ENCODE results near the gene ARHGAP8.
"Not testable (repeated sequence)": the region's sequence is repeated elsewhere in the genome, so short reads cannot be mapped to it uniquely, and the experiment has no call there.

Gene ARHGAP8

DNA sequence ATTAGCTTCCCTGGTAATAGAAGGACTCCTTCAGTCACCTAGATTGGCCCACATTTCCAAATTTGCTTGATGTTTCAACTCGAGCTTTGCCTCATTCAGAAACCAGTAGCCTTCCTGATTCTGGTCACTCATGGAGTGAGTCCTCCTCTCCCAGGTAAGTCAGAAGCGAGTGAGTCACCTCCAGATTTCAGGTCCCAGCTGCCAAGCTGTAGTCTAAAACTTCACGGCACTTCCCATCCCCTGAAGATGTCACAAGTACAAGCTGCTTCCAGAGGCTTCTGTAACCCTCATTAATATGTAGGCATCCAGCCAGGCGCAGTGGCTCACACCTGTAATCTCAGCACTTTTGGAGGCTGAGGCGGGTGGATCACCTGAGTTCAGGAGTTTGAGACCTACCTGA is 23.5 kb downstream of the ARHGAP8 start:
- no peak for DNase-seq (ENCODE audit: low read depth)

DNA sequence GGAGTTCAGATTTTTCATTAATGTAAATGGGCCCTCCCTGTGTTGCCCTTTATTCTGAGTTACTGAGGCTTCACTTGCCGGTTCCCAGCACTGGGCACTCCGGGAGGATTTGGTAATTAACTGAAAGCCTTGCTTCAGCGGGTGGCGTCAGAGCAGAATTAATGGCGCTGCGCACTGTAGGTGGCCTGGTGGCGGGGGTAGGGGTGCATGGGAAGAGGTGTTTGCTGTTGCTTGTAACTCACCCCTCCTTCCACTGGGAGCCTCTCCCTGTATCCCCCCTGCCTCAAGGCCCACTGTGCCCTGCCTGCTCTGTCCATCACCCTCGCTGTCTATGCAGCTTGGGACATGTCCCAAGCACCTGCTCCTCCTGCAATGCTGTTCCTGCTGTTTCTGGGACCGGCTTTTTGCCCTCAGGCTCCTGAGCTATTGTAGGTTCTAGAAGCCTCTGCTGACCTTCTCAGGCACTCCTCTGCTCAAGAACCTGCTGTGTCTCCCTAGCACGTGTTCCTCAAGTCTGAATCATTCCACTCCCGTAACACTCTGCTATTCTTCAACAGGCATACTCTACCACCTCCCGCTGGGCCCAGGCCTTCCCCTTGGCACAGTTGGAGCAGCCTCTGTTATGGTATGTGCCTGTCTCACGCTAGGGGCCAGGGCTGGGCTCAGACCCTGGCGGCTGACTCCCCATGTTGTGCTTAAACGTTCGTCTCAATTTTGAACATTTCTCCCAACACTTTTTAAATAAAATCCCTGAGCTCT is 24.4 kb downstream of the ARHGAP8 start:
- DNase-seq (ENCODE audit: low read depth) = no peak

DNA sequence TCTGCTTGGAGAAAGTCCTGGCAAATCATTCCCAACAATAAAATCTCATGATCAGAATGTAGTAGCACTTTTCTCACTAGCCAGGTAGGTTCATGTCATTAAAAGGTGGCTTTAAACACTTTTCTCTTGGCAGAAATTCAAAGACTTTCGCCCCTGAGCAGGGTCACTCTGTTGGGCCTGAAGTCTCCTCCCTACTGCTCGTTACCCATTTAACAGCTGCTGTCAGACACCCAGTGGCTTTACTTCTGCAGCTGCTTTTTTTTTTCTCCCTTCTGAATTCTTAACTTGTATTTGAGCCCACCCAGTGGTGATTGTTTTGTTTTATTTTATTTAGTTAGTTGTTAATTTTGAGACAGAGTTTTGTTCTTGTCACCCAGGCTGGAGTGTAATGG is 25.0 kb downstream of the ARHGAP8 start:
- no peak for DNase-seq (ENCODE audit: low read depth)

DNA sequence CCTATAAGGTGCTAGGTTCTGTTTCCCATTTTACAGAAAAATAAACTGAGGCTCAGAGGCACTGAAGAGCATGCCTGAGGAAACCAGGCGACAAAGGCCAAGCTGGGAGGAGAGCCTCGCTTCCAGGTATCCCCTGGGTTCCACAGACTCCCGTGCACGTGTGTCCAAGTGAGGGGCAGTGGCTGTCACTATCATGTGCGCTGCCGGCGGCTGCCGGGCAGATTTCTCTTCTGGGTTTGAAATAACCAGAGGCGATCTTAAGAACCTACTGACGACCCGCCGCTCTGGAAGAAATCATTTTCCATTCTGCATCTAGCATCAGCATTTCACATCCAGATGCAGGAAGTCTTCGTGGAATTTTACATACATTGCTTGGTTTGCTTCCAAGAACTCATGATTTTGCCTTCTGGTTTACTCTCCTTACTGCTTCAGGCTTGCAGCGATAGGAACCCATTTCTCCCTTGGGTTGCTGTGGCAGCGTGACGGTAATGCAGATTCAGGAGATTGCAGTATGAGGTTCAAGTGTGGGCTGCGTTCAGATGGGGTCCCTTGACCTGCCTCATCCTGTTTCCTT is 28.6 kb downstream of the ARHGAP8 start:
- DNase-seq (ENCODE audit: low read depth) = no peak

DNA sequence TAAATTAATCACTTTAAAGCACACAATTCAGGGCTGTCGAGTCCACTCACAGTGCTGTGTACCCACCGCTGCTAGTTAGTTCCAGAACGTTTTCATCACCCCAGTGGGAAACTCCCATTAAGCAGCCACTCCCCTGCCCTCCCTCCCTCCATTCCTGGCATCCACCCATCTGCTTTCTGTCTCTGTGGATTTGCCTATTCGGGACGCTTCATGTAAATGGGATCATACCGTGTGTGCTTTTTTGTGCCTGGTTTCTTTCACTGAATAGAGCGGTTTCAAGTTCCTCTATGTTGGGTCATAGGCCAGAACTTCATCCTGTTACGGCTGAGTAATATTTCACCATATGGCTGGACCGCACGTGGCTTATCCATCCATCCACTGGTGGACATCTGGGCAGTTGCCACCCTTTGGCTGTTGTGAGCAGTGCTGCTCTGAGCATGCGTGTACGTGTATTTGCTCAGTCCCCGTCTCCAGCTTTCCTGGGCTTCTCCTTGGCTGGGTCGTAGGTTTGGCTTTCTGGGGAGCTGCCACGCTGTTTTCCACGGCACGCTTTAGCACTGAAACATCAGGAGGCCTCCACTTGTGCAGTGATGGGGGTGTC is 30.1 kb downstream of the ARHGAP8 start:
- DNase-seq (ENCODE audit: low read depth) = no peak

DNA sequence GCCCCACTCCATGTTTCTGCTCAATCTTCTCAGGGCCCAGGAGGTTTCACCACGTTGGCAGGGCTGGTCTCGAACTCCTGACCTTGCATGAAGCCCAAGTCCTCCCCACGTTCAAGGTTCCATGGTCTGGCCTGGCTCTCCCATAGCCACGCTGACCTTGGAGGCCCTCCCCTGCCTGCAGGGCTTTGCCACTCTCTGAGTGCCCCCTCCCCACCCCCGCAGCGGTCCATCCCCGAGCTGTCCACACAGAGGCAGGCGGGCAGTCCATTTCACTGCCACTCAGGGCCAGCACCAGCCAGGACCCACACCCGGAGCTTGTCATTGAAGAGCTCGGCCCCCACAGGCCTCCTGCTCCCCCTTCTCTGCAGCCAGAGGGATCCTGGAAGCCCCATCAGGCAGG is 30.7 kb downstream of the ARHGAP8 start:
- DNase-seq (ENCODE audit: low read depth) = no peak

DNA sequence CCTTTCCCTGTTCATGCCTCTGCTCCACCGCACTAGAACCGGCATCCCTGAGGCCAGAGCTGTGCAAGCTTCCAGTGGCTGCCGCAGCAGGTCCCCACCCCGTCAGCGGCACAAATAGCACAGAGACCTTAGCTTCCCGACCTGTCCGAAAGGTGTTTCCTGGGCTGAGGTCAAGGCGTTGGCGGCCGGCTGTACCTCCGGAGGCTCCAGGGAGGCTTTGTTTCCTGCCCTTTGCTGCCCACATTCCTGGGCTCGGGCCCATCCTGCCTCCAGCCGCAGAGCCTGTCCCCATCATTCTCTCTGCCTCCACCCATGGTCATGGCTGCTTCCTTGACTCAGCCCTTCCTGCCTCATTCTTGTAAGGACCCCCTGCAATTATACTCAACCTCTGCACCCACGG is 31.2 kb downstream of the ARHGAP8 start:
- DNase-seq (ENCODE audit: low read depth) = no peak

DNA sequence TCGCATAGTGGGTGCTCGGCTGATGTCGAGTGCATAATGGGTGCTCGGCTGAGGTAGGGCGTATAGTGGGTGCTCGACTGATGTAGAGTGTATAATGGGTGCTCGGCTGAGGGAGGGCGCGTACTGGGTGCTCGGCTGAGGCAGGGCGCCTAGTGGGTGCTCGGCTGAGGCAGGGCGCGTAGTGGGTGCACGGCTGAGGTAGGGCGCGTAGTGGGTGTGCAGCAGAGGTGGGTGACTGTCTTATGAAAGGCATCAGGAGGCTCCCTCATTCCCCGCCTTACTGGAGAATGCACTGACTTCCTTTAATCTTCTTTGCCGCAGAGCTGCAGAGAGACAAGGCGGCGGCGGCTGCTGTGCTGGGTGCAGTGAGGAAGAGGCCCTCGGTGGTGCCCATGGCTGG is 33.8 kb downstream of the ARHGAP8 start:
- no peak for DNase-seq (ENCODE audit: low read depth)

DNA sequence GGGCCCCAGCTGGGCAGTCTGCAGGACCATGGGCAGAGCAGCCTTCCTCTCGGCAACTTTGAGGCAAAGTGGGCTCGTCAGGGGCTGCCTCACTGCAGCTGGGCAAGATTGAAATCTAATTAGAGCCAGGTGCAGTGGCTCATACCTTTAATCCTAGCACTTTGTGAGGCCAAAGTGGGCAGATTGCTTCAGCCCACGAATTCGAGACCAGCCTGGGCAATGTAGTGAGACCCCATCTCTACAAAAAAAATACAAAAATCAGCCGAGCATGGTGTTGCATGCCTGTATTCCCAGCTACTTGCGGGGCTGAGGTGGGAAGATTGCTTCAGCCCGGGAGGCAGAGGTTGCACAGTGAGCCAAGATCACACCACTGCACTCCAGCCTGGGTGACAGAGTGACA is 34.2 kb downstream of the ARHGAP8 start:
- DNase-seq (ENCODE audit: low read depth) = no peak

DNA sequence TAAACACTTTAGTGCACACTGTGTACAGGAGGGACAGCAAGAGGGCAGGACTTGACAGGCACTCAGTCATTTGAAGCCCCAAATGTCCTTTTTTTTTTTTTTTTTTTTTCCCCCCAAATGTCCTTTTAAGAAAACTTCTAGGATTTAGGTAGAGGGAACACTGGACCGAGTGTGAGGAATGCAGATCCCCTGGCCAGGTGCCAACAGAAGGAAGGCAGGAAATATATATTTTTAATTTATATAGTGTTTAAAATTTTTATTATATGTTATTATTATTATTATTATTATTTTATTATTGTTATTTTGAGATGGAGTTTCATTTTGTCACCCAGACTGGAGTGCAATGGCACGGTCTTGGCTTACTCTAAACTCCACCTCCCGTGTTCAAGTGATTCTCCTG is 35.5 kb downstream of the ARHGAP8 start:
- no peak for DNase-seq (ENCODE audit: low read depth)

DNA sequence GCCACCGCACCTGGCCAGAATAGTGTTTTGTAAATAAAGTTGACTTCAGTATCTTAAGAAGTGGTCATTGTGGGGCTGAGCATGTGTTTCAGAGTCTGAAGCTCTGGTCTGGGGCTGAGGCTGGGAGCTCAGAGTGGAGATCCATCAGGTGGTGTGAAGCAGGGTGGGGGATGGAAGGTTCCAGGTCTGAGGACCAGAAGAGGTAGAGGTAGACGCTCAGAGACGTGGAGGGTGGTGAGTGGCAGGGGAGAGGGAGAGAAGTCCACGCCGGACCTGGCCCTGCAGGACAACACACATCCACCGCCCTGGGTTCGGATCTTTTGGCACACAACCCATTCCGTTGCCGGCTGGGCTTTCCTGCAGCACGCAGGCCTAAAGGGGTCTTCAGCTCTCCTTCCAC is 40.7 kb downstream of the ARHGAP8 start:
- no peak for DNase-seq (ENCODE audit: low read depth)

DNA sequence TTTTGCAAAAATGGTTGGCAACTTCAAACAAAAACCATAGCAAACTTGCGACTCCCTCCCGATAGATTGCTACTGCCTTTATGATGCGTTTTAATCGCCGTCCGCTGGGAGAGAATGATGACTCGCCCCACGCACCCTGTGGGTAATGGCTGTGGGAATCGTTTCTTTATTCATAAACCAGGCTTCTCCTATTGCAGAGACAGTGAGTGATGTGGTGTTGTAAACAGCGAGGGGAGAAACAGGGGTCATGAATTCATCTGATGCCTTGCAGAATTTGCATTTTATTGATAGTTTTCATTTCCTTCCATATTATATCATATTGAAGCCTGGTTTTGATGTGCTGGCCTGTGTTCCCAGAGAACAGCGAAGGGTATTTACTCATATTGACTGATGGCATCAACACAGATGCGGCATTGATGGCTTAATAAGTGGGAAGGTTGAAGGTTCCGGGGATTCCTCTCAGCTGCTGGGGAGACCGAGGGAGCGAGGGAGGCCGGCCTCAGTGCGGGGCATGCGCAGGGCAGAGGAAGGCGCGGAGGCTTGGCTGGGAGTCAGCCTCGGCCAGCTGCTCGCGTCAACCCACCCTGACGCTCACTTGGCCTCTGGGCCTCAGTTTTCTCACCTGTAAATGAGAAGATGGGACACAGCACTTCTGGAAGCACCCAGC is 41.3 kb downstream of the ARHGAP8 start:
- DNase-seq (ENCODE audit: low read depth) = no peak

DNA sequence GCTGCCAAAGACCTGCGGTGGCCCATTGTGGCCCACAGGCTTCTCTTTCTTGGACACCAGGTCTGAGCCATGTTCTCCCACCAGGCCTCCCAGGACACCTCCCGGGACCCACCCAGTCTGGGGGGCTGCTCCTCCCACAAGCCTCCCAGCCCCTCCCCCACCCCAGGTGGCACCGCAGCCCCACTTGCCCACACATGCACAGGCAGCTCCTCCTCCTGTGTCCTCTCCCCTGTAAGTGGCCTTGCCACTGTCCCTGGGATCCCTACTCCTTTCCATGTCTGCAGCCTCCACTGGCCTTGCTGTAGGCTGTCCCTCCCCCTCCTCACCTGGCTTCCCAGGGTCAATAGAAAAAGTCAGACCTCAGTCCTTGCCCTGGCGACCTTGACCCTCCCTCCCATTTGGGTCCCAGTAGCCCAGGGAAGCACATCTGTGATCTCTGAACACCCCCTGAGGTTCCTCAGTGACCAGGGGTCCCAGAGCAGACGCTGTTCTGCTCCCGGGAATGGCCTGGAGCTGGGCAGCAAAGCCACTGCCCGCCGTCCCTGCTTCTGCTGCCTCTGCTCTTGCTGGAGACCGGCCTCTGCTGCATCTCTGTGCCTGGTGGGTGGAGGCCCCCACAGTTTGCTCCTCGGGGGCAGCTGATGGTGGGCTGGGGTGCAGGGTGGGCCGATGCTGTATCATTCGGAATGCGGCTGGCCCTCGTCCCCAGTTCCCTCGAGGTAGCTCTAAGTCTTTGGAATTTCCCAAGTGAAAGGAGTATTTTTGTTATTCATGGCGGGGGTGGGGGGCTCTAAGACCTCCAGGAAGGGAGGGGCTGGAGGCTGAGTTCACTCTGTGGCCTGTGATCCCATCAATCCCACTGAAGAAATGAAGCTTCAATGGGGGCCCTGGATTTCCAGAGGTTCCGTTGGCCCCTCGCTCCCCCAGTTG is 43.6 kb downstream of the ARHGAP8 start:
- no peak for DNase-seq (ENCODE audit: low read depth)

DNA sequence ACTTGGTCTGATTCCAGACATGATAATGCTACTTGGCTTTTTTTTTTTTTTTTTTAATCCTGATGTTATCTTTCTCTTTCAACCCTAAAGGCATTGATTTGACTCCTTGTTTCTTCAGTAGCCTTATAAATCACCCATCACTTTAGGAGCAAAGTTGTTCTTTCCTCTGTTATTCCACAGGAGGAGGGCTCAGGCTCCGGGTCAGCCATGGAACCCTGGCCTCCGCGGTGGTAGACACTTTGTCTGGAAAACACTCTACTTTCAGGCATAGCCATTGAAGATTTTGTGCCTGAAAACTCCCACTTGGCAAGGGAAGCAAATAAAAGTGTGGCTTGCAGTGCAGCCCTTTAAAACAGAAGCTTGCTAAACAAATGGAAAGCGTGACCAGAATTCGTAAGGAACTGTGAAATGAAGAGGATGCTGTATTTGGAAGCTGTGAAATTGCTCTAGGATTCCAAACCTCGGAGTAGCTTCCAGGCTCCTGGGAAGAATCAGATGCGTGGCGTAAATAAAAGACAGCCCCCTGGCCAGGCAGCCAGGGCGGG is 44.9 kb downstream of the ARHGAP8 start:
- no peak for DNase-seq (ENCODE audit: low read depth)

DNA sequence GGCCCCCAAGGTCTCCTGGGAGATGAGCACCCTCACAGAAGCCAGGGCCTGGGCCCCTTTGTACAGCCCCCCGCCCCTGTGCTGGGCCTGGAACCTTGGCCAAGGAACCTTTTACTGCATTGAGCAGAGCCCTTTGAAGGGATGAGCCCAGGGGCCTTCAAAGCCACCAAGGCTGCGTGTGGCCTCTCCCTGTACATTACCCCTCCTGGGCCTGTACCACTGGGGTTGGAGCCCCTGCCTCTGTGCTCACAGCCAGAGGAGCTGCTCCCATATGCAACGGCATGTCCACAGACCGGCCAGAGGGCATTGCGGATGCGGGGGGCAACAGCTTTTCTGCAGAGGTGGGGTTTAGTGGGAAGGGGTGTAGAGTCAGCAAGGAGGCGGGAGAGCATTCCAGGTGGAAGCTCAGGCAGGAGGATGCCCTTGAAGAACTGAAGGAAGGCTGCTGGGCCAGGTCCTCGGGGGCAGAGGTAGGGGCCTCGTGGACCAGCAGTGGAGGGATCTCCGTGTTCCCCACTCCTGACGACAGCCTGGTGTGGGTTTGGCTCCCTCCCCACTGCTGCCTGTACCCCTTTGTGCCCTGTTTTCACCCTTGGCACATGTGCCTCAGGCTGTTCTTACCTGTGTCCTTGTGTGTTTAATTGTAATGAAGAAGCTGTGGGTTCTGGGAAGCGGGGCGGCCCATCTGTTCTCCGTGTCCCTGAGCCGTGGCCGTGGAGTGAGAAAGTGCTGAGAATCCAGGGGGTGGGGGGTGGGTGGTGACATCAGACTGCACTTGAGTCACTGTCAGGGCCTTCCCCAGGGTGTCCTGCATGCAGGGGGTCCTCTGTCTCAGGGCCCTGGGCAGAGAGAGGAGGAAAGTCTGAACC is 46.9 kb downstream of the ARHGAP8 start:
- no peak for DNase-seq (ENCODE audit: low read depth)

DNA sequence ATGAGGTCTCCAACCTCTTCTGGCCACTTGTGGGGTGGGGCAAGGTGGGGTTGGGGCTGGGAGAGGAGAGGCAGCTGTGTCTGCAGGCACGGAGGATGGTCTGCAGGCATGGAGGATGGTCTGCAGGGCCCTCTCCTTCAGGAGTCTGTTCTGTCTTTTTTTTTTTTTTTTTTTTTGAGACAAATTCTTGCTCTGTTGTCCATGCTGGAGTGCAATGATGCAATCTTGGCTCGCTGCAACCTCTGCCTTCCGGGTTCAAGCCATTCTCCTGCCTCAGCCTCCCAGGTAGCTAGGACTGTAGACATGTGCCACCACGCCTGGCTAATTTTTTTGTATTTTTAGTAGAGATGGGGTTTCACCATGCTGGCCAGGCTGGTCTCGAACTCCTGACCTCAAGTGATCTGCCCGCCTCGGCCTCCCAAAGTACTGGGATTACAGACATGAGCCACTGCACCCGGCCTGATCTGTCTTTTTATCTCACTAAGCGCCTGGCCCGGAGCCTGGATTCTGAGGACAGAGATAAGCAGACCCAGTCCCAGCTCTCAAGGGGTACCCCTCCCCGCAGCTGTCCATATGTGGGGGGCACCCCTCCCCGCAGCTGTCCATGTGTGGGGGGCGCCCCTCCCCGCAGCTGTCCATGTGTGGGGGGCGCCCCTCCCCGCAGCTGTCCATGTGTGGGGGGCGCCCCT is 47.7 kb downstream of the ARHGAP8 start:
- not testable (repeated sequence) for DNase-seq (ENCODE audit: low read depth)

DNA sequence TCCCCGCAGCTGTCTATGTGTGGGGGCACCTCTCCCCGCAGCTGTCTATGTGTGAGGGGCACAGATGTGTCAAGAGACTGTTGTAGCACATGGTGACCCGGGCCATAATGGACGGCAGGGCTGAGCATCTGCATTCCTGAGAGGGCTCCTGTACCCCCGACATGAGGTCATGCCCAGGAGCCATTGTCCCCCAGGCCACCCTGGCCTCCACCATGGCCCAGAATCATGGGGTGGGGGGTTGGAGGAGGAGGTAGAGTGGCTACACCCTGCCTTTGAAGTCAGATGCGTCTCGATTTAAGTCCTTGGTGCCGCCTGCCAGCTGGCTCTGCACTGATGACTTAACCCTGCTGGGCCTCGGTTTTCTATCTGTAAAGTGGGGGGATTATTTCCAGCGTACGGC is 49.1 kb downstream of the ARHGAP8 start:
- DNase-seq (ENCODE audit: low read depth) = no peak

DNA sequence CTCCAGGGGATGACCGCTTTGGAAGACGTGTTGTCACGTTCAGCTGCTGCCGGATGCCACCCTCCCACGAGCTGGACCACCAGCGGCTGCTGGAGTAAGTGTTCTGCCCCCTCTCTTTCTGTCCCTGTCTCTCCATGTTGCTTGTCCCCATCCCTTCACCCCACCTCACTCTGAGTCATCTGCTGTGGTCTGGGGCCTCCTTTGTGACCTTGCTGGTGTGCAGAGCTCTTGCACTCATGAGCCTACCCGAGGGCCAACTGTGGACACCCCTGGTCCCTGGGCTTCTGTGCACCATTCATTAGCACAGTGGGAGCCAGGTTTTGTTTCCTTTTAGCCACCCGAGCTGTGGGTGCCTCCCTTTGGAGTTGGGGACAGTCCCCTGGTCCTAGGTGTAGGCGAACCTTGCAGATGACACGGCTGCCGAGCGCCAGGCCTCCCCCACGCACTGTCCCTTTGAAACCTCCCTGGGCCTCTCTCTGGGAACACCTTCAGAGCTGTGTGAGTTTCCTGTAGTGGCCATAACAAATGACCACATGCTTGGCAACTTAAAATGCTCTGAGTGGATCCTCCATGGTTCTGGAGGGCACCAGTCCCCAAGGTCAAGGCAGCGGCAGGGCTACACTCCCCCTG is 49.8 kb downstream of the ARHGAP8 start:
- no peak for DNase-seq (ENCODE audit: low read depth)

DNA sequence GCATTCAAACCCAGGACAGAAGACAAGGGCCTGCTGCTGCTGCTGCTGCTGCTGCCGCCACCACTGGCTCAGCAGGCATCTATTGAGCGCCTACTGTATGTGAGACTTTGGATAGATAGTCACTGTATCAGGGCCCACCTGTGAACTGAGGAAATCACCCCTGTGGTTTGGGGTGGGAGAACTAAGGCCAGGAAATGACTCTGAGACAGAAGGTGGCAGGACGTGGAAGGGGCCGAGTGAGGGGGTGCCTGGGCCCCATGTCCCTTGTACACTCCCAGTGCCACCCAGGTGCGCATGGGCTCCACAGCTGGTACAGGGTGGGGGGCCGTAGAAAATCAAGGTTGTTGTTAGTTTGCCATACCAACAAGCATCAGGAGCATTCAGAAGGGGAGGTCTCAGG is 50.6 kb downstream of the ARHGAP8 start:
- DNase-seq (ENCODE audit: low read depth) = no peak

DNA sequence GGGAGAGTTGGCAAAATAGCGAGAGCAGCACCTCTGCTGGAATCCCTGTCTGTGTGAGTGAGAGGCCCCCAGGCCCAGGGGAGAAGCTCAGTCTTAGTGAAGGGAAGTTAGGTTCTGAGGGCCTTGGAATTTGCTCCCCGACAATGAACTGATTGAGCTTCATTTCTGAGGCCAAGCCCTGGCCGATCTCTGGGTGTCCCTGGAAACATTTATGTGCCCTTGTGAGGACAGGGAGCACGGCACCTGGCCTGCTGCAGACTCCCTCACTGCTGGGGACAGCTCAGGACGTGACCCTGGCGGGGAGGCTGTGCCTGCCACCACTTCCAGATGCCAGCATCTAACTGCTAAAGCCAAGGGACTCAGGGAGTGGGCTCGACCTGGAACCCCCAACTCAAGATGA is 52.0 kb downstream of the ARHGAP8 start:
- DNase-seq (ENCODE audit: low read depth) = no peak
